H54 (cell line): ENCODE results near the gene C6orf163.
"Not testable (repeated sequence)": the region's sequence is repeated elsewhere in the genome, so short reads cannot be mapped to it uniquely, and the experiment has no call there.

Source experiments
- DNase-seq: peaks from one replicate; pipeline ENCODE4 v3.0.0; 2011; ENCODE audit warnings: low spot score, mixed read lengths; ENCODE audit not compliant: insufficient read length
- FAIRE-seq: peaks from 3 replicates; lab custom pipeline; 2011; peaks lifted over from hg19 to GRCh38; lab: Jason Lieb, UNC
- POLR2A ChIP-seq: IDR thresholded peaks from 2 replicates; pipeline ENCODE4 v1.6.1; 2011; ENCODE audit warnings: low read depth, mild to moderate bottlenecking, low read length

C6orf163 gene

DNA sequence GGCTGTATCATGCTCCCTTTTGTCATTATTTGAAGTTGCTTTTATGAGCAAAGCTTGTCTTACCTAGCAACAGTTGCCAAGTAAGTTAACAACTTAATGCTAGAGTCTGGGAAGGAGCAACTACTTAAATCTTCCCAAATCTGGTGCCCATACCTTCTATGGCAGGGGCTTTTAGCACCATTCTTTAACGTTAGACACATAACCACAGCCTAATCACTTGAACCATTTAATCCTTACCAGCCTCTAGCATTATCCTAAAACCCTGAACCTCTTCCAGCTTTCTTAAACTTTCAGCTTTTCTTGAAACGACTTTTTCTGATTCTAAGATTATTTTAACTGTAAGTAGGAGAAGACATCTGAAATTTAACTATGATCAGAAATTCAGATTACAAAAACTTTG lies at the start of gene C6orf163:
Gene C6orf163 (plus strand): TSS at position 83 of the 400 bp plus-strand sequence. CDS start 287 bp downstream, at position 370.
- no peak for DNase-seq
- no peak for FAIRE-seq
- no peak for TF ChIP-seq POLR2A

DNA sequence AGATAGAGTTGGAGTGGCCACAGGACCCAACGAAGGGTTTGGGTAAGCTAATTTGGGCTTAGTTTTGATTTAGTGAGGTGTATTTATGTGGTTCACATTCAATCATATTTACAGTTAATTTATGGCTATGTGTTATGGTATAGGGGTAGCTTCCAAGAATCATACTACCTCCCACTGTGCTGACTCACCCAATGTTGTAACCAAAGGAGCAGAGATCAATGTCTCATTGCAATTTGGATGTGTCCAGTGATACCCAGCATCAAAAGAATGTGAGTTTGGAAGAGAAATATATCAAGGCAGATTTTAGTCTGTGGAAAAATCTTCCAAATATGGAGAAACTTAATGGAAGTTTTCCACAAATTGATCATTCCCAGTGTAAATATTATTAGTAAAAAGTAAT lies 47.5 kb upstream of the C6orf163 start:
- FAIRE-seq: no peak
- DNase-seq: no peak
- TF ChIP-seq POLR2A: no peak

DNA sequence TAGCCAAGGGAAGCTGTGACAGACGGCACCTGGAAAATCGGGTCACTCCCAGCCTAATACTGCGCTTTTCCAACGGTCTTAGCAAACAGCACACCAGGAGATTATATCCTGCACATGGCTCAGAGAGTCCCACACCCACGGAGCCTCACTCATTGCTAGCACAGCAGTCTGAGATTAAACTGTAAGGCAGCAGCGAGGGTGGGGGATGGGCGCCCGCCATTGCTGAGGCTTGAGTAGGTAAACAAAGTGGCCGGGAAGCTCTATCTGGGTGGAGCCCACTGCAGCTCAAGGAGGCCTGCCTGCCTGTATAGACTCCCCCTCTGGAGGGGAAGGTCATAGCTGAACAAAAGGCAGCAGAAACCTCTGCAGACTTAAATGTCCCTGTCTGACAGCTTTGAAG lies 43.3 kb upstream of the C6orf163 start:
- FAIRE-seq: not testable (repeated sequence)

DNA sequence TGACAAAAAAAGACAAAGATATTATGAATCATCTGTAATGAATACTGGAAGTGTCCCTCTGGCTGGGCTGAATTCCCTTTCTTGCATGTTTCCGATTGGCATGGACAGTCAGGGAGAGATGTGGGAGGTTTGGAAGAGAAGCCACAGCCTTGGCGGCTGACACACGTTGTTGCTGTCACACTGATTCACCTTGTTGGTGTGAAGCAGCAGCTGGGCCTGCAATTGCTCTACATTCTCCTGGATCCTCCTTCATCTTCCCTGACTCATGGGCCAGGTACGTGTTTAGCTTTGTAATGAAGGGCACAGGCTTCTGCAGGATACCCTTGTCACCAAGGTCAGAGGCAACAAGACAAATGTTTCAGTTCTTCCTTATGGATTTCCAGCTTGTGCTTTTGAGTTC lies 35.6 kb upstream of the C6orf163 start:
- no peak for TF ChIP-seq POLR2A
- FAIRE-seq (peak; percentile 6), DNase-seq (no peak)

More for the DNA sequence above, 43.3 kb upstream of the C6orf163 start:
- DNase-seq: not testable (repeated sequence)

DNA sequence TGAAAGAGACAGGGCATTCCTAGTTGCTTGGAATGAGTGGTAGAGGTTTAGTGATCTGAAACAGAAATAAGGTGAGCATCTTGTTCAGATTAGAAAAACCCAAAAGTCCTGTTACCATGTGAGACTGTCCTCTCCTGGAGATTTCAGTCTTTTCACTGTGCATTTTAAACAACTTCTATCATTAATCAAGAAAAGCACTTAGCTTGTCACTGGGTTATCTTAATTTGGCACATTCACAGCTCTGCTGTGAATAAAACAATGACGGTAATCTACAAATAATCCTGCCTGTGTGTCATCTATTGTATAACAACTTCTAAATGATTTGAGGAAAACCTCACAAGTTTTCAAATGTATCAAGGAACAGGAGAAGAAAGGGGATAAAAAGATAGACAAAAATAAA lies 31.8 kb upstream of the C6orf163 start:
- DNase-seq (no peak), FAIRE-seq (no peak)
- TF ChIP-seq POLR2A: no peak

DNA sequence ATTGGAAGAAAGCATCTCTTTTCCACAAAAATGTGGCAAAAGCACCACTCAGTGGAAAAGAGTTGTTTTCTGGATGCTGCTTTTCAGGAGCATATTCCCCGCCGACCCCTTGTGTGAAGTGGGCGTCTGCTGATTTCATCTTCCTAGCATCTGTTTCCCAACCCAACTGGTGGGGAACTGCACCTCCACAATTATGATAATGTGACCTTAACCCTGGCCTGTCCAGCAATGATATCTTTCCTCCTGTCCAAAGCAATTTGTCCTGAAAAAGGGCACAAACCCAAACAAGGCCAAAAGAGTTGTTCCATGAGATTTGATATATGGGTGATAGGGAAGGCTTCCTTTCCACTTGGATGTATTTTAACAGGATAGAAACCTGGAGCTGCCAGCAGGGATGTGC lies 29.5 kb upstream of the C6orf163 start:
- FAIRE-seq: no peak
- DNase-seq: no peak
- no peak for TF ChIP-seq POLR2A

DNA sequence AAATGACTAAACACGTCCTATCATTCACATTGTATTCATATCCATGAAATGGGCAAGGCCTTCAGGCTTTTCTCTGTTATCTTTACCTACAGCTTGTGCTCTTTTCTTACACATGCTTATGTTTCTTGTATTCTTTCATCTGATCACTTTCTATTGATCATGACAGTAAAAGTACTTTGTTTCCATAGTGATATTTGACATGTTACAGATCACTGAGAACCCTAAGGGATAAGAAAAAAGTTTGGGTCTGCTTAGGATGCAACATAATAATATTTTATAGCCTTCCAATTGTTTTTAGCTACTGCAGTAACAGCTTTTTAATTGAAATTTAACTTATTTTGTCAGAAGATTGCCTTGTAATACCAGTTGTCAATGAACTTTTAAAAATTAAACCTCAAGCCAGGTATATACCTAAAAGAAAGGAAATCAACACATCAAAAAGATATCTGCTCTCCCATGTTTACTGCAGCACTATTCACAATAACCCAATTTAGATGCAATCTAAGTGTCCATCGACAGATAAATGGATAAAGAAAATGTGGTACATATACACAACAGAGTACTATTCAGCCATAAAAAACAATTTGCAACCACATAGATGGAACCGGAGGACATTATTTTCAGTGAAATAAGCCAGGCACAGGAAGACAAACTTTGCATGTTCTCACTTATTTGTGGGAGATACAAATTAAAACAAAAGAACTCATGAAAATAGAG lies 25.2 kb upstream of the C6orf163 start:
- FAIRE-seq (no peak), DNase-seq (no peak)
- TF ChIP-seq POLR2A: no peak

DNA sequence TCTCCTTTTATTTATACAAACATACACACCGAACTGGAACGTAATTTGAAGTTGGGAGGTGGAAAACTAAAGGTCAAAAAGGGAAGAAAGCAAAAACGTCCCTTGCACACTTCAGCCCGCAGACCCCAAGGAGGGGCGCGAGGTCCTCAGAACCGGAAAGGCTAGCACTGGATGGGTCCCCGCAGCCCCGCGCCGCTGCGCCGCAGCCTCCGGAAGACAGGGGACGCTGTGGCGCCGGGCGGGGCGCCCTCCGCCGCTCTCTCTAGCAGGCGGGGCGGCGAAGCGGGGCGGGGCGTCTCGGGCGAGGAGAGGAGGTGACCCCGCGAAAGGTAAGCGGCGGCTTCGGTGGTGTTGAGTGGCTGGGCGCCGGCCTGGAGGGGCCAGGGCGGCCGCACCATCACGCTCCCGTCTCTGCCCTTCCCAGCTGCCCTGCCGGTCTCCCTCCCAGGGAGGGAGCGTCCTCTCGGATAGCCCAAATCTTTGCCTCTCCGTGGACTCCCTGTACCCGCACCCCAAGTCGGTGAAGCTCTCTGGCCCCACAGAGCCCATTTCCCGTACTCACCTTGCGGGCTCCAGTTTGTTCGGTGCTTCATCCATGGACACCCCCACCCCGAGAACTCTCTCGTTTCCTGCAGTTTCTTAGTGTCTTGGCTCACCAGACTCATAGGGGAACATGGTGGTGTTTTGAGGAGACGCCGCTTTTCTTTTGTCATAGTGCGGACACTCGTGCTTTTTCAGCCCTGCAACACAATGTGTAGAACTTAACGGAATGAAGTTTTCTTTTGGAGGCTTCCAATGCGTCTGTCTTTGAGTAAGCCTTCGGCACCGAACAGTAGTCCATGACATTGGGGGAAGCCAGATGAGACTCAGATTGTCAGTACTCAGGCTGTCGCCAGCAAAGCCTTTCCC lies 22.1 kb upstream of the C6orf163 start, which contains the start of gene SMIM8:
Gene SMIM8 (plus strand): TSS at position 285 of the 909 bp plus-strand sequence. CDS start 14,444 bp downstream, outside the sequence.
- DNase-seq (peak; percentile 76), FAIRE-seq (no peak)
- TF ChIP-seq POLR2A: peak; percentile 86

DNA sequence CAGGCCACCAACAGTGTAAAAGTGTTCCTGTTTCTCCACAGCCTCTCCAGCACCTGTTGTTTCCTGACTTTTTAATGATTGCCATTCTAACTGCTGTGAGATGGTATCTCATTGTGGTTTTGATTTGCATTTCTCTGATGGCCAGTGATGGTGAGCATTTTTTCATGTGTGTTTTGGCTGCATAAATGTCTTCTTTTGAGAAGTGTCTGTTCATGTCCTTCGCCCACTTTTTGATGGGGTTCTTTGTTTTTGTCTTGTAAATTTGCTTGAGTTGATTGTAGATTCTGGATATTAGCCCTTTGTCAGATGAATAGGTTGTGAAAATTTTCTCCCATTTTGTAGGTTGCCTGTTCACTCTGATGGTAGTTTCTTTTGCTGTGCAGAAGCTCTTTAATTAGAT lies 20.7 kb upstream of the C6orf163 start:
- not testable (repeated sequence) for FAIRE-seq, DNase-seq

DNA sequence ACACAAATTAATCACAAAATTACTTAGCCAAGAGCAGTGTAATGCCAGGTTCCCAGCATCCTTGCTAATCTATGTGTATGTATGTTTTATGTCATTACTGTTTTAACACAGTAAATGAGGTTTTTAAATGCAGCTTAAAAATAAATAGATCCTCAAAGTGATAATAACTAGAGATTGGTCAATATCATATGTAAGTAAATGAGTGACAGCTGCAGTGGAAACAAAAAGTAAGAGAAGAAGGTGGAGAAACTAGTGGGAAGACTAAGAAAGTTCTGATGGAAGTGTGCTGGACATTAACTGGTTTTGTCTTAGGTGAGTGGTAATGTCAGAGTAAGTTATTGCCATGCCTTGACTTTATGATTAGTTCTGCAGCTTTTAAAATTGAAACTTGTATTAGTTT lies 13.7 kb upstream of the C6orf163 start:
- DNase-seq (no peak), FAIRE-seq (no peak)
- no peak for TF ChIP-seq POLR2A

DNA sequence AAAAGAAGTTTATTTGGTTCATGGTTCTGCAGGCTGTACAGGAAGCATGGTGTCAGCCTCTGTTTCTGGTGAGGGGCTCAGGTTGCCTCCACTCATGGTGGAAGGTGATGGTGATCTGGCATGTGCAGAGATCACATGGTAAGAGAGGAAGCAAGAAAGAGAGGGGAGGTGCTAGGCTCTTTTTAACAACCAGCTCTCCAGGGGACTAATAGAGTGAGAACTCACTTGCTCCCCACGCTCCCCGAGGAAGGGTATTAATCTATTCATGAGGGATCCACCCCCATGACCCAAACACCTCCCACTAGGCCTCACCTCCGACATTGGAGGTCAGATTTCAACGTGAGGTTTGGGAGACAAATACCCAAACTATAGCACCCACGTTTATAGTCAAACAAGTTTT lies 11.6 kb upstream of the C6orf163 start:
- TF ChIP-seq POLR2A: no peak
- DNase-seq (no peak), FAIRE-seq (no peak)

DNA sequence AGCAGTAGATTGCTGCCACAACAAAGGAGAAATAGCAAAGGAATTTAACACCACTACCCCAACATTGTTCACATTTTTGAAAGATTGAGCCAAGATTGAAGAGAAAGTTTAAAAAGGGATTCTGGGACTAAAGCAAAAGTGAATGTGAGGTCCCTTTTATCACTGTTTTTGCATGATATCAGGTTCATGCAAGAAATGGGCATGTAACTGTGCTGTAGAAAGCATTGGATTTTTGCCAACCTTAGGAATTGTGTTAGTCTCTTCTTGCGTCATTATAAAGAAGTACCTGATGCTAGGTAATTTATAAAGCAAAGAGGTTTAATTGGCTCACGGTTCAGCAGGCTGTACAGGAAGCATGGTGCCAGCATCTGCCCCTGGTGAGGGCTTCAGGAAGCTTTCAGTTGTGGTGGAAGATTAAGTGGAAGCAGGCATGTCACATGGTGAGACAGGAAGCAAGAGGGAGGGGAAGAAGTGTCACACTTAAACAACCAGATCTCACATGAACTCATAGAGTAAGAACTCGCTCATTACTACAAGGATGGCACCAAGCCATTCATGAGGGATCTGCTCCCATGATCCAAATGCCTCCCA lies 10.9 kb upstream of the C6orf163 start:
- no peak for DNase-seq
- no peak for TF ChIP-seq POLR2A
- FAIRE-seq: peak; percentile 41

DNA sequence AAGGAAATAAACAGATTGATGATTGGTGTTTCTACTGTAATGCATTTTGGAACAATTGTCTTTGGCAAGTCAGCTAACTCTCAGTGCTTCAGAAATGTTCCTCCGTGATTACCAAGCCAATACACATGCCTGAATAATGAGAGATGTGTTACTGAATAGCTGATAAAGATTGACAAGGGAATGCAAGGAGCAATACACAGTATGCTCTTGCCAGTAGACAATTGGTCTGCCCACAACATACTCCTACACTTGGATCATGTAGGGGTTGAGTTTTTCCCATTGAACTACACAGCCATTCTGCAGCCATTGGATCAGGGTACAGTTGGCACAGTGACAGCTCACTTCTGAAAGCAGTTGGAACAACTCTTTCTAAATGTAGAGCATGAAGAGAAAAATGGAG lies 9.9 kb upstream of the C6orf163 start:
- FAIRE-seq (peak; percentile 41), DNase-seq (no peak)
- no peak for TF ChIP-seq POLR2A

DNA sequence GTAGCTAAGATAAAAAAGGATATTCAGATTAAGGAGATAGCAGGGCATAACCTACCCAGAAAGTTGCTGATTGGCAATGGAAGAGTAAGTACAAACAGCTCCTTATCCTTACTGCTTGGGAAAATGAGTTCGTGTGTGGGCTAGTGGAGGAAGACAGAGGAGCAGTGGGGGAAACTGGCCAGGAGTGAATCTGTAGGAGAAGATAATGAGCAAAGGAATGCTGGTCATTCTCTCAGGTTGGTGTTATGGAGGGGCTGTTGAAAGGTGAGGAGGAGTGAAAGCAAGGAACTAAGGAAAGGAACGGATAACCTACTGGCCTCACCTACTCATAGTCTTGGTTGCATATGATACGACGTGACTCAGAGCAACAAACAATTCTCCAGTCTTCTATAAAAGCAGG lies 8.2 kb upstream of the C6orf163 start:
- no peak for FAIRE-seq
- DNase-seq: no peak
- TF ChIP-seq POLR2A: no peak
